CD4-positive, CD25-positive, alpha-beta regulatory T cell (primary cell): ENCODE results near the gene UBE2G1. TPM values are rescaled to one million over a fixed set of nuclear protein-coding genes. Genes with fewer than 3 reads are reported as not detected.
"Not testable (repeated sequence)": the region's sequence is repeated elsewhere in the genome, so short reads cannot be mapped to it uniquely, and the experiment has no call there.

Experiments used
- ATAC-seq, 2 donors: fragments of 150-1000 bp; cut with Tn5 transposase; one replicate each; pipeline ENCODE4 v1.10.0; 2021; ENCODE audit warnings: low read depth in 2 of 2, moderate number of reproducible peaks in 2 of 2, moderate library complexity in 1 of 2
- DNase-seq, 3 donors: peaks; one replicate each; pipeline versions ENCODE4 v3.0.0 to v3.0.0-alpha.2; 2012 to 2022; ENCODE audit warnings: mixed read lengths in 1 of 3
- H3K27ac ChIP-seq: one replicate; pipeline ENCODE4 v1.7.0; 2013; ENCODE audit warnings: mild to moderate bottlenecking, low read length; ENCODE audit not compliant: insufficient read depth, poor library complexity, severe bottlenecking
- H3K27me3 ChIP-seq: one replicate; pipeline ENCODE4 v1.7.0; 2013; ENCODE audit warnings: low read length; ENCODE audit not compliant: control insufficient read depth, insufficient read depth
- H3K36me3 ChIP-seq: one replicate; pipeline ENCODE4 v1.7.0; 2013; ENCODE audit warnings: mild to moderate bottlenecking, low read length, moderate library complexity; ENCODE audit not compliant: control insufficient read depth, insufficient read depth
- H3K4me1 ChIP-seq: 2 replicates; pipeline ENCODE4 v1.7.0; 2013; ENCODE audit warnings: mild to moderate bottlenecking, low read length; ENCODE audit not compliant: insufficient read depth, control insufficient read depth, poor library complexity, severe bottlenecking
- H3K4me3 ChIP-seq: one replicate; pipeline ENCODE4 v1.7.0; 2013; ENCODE audit warnings: low read depth, mild to moderate bottlenecking, low read length, moderate library complexity
- H3K9me3 ChIP-seq, 2 experiments: 1 replicate in 1 of 2; 2 replicates in 1 of 2; pipeline ENCODE4 v1.7.0; 2013; ENCODE audit warnings: low read length in 2 of 2, mild to moderate bottlenecking in 1 of 2, moderate library complexity in 1 of 2; ENCODE audit not compliant: control insufficient read depth in 2 of 2
- H3K27ac Mint-ChIP-seq, 3 donors: one replicate each; pipeline ENCODE4 v1.8.0; 2020 to 2022; ENCODE audit warnings: mild to moderate bottlenecking in 3 of 3, mixed read lengths in 3 of 3, moderate library complexity in 2 of 3
- H3K27me3 Mint-ChIP-seq: one replicate; pipeline ENCODE4 v1.8.0; 2022; ENCODE audit warnings: mild to moderate bottlenecking, mixed read lengths
- H3K36me3 Mint-ChIP-seq: one replicate; pipeline ENCODE4 v1.8.0; 2020; ENCODE audit warnings: mixed read lengths
- H3K4me1 Mint-ChIP-seq, 4 donors: one replicate each; pipeline ENCODE4 v1.8.0; 2020 to 2022; ENCODE audit warnings: mixed read lengths in 4 of 4, mild to moderate bottlenecking in 1 of 4
- H3K4me3 Mint-ChIP-seq, 4 donors: one replicate each; pipeline ENCODE4 v1.8.0; 2020 to 2022; ENCODE audit warnings: mild to moderate bottlenecking in 4 of 4, mixed read lengths in 4 of 4, moderate library complexity in 3 of 4
- H3K9me3 Mint-ChIP-seq, 7 donors: one replicate each; pipeline ENCODE4 v1.8.0; 2020 to 2022; ENCODE audit warnings: mixed read lengths in 7 of 7, mild to moderate bottlenecking in 3 of 7, moderate library complexity in 2 of 7
- polyA plus RNA-seq, 4 donors: library from polyadenylated mRNA; unstranded; fragments of 300-500 nt; fragmentation: Illumina TruSeq; gene quantifications; one replicate each; pipeline ENCODE4 v1.2.3, GENCODE V29; 2021
- total RNA-seq: library from RNA; stranded (reverse); gene quantifications from one replicate; pipeline ENCODE4 v1.2.3, GENCODE V29; 2022

UBE2G1 gene
- total and polyA plus RNA-seq, 5 donors from 2014 or later = 55.0 to 67.9 (median 61.0) TPM

- DNase-seq = no peak
- peaks cover 10% of the 10 kb centered on the region for H3K4me1 ChIP-seq
- no peaks in the 10 kb centered on the region for H3K27me3 ChIP-seq
- peaks cover 0 to 3% (median 0%) of the 10 kb centered on the region in 7 donors for H3K9me3 Mint-ChIP-seq
- H3K4me3 Mint-ChIP-seq = peak overlapping the region in 2 of 4 donors; percentile 43 to 81
- peak overlapping the region in 2 of 3 donors; percentile 14 to 68 for H3K27ac Mint-ChIP-seq
- peaks cover 10 to 19% (median 14%) of the 10 kb centered on the region in 4 donors for H3K4me1 Mint-ChIP-seq
- no peak overlapping the region for H3K27ac ChIP-seq
- peaks cover 13% of the 10 kb centered on the region for H3K27me3 Mint-ChIP-seq
- no peaks in the 10 kb centered on the region for H3K36me3 ChIP-seq
- H3K9me3 ChIP-seq = no peaks in the 10 kb centered on the region
- peaks cover 5% of the 10 kb centered on the region for H3K36me3 Mint-ChIP-seq
- no peak overlapping the region for H3K4me3 ChIP-seq
- no peak for ATAC-seq
Observed at GRCh38 chr17:4369557-4370230, 3.2 kb upstream of the UBE2G1 start.

GRCh38 chr17:4368341-4368740 is 1.9 kb upstream of the UBE2G1 start:
- H3K4me1 Mint-ChIP-seq = peaks cover 9 to 23% (median 17%) of the 10 kb centered on the region in 4 donors
- ATAC-seq (no peak), DNase-seq (no peak)
- no peak overlapping the region for H3K27ac Mint-ChIP-seq
- no peaks in the 10 kb centered on the region for H3K36me3 ChIP-seq
- peaks cover 13% of the 10 kb centered on the region for H3K27me3 Mint-ChIP-seq
- H3K27me3 ChIP-seq = no peaks in the 10 kb centered on the region
- H3K9me3 Mint-ChIP-seq = peaks cover 0 to 3% (median 0%) of the 10 kb centered on the region in 7 donors
- peaks cover 5% of the 10 kb centered on the region for H3K36me3 Mint-ChIP-seq
- peak overlapping the region in 1 of 4 donors; percentile 68 for H3K4me3 Mint-ChIP-seq
- no peak overlapping the region for H3K27ac ChIP-seq
- peaks cover 17% of the 10 kb centered on the region for H3K4me1 ChIP-seq
- no peak overlapping the region for H3K4me3 ChIP-seq
- no peaks in the 10 kb centered on the region for H3K9me3 ChIP-seq

GRCh38 chr17:4367177-4367576 is 702 bp upstream of the UBE2G1 start:
- Histone ChIP-seq H3K4me1 (peaks cover 17% of the 10 kb centered on the region), H3K4me3 (peak overlapping the region; percentile 80), H3K27ac (peak overlapping the region; percentile 88)
- H3K27me3 ChIP-seq, H3K9me3 Mint-ChIP-seq, H3K36me3 ChIP-seq, DNase-seq, H3K36me3 Mint-ChIP-seq, H3K9me3 ChIP-seq, ATAC-seq: not testable (repeated sequence)
- H3K4me3 Mint-ChIP-seq = peak overlapping the region; percentile 84 to 96 (median 89)
- H3K27ac Mint-ChIP-seq = peak overlapping the region; percentile 89 to 98 (median 98)
- H3K4me1 Mint-ChIP-seq = peaks cover 18 to 35% (median 26%) of the 10 kb centered on the region in 4 donors
- peaks cover 13% of the 10 kb centered on the region for H3K27me3 Mint-ChIP-seq

- Histone ChIP-seq H3K4me1 (peaks cover 17% of the 10 kb centered on the region), H3K27me3 (no peaks in the 10 kb centered on the region), H3K27ac (peak overlapping the region; percentile 88), H3K4me3 (no peak overlapping the region), H3K9me3 (no peaks in the 10 kb centered on the region), H3K36me3 (peaks cover 9% of the 10 kb centered on the region)
- Mint-ChIP-seq H3K27me3 (peaks cover 9% of the 10 kb centered on the region), H3K36me3 (peaks cover 5% of the 10 kb centered on the region), H3K27ac (no peak overlapping the region), H3K4me1 (peaks cover 19 to 43% (median 31%) of the 10 kb centered on the region in 4 donors), H3K9me3 (peaks cover 0 to 3% (median 0%) of the 10 kb centered on the region in 7 donors), H3K4me3 (peak overlapping the region in 2 of 4 donors; percentile 84 to 91)
- ATAC-seq = peak; percentile 18 to 19
- DNase-seq = peak in 1 of 3 donors; percentile 26
Observed at GRCh38 chr17:4365628-4366326, 698 bp downstream of the UBE2G1 start.

GRCh38 chr17:4365103-4365627 is 1.3 kb downstream of the UBE2G1 start:
- no peaks in the 10 kb centered on the region for H3K27me3 ChIP-seq
- H3K36me3 Mint-ChIP-seq = peaks cover 5% of the 10 kb centered on the region
- no peaks in the 10 kb centered on the region for H3K9me3 ChIP-seq
- peak overlapping the region; percentile 83 for H3K4me3 ChIP-seq
- H3K4me3 Mint-ChIP-seq = peak overlapping the region; percentile 94 to 98 (median 98)
- peak; percentile 78 to 96 (median 88) for DNase-seq
- peaks cover 9% of the 10 kb centered on the region for H3K36me3 ChIP-seq
- ATAC-seq = peak; percentile 61 to 62
- H3K9me3 Mint-ChIP-seq = peaks cover 0 to 3% (median 0%) of the 10 kb centered on the region in 7 donors
- H3K27me3 Mint-ChIP-seq = peaks cover 9% of the 10 kb centered on the region
- H3K4me1 ChIP-seq = peaks cover 18% of the 10 kb centered on the region
- peak overlapping the region; percentile 89 to 97 (median 93) for H3K27ac Mint-ChIP-seq
- H3K27ac ChIP-seq = peak overlapping the region; percentile 88
- peaks cover 20 to 47% (median 34%) of the 10 kb centered on the region in 4 donors for H3K4me1 Mint-ChIP-seq

- no peak for DNase-seq
- Histone ChIP-seq H3K4me3 (peak overlapping the region; percentile 83), H3K27ac (peak overlapping the region; percentile 88), H3K27me3 (no peaks in the 10 kb centered on the region), H3K4me1 (peaks cover 24% of the 10 kb centered on the region), H3K36me3 (peaks cover 9% of the 10 kb centered on the region), H3K9me3 (no peaks in the 10 kb centered on the region)
- ATAC-seq = no peak
- Mint-ChIP-seq H3K36me3 (peaks cover 5% of the 10 kb centered on the region), H3K27ac (peak overlapping the region; percentile 89 to 97 (median 93)), H3K27me3 (peaks cover 9% of the 10 kb centered on the region), H3K4me3 (peak overlapping the region; percentile 94 to 98 (median 98)), H3K4me1 (peaks cover 25 to 50% (median 39%) of the 10 kb centered on the region in 4 donors), H3K9me3 (peaks cover 0 to 3% (median 0%) of the 10 kb centered on the region in 7 donors)
Observed at GRCh38 chr17:4364622-4365041, 1.8 kb downstream of the UBE2G1 start.

GRCh38 chr17:4362141-4362540 is 4.3 kb downstream of the UBE2G1 start:
- Histone ChIP-seq H3K9me3 (no peaks in the 10 kb centered on the region), H3K27ac (no peak overlapping the region), H3K36me3 (peaks cover 9% of the 10 kb centered on the region), H3K4me1 (peaks cover 35% of the 10 kb centered on the region), H3K4me3 (no peak overlapping the region), H3K27me3 (no peaks in the 10 kb centered on the region)
- ATAC-seq (no peak), DNase-seq (no peak)
- H3K36me3 Mint-ChIP-seq = peaks cover 5% of the 10 kb centered on the region
- H3K4me3 Mint-ChIP-seq = peak overlapping the region; percentile 7 to 87 (median 24)
- H3K9me3 Mint-ChIP-seq = peaks cover 0 to 3% (median 0%) of the 10 kb centered on the region in 7 donors
- peaks cover 9% of the 10 kb centered on the region for H3K27me3 Mint-ChIP-seq
- H3K27ac Mint-ChIP-seq = peak overlapping the region in 2 of 3 donors; percentile 62 to 68
- peaks cover 42 to 71% (median 51%) of the 10 kb centered on the region in 4 donors for H3K4me1 Mint-ChIP-seq
